HCT116 (cell line): ENCODE measurements around the gene PPFIA2. TPM values are rescaled to one million over a fixed set of nuclear protein-coding genes. Genes with fewer than 3 reads are reported as not detected.

Experiments
- ATAC-seq: fragments of 200-7000 bp; cut with Tn5 transposase; 2 replicates; pipeline ENCODE4 v1.9.1; 2020; ENCODE audit warnings: mild to moderate bottlenecking, moderate library complexity
- BruUV-seq: library from RNA; stranded (reverse); fragments of 400-500 nt; replicated peaks from 2 replicates; lab custom pipeline; 2021; lab: Mats Ljungman, UMichigan
- CTCF ChIA-PET: fragments of 300-600 bp; sonication (Branson Sonifier 250); formaldehyde crosslinking; loops from one replicate; lab custom pipeline; 2021; ENCODE audit warnings: antibody characterized with exemption; lab: Charles Lee
- POLR2A ChIA-PET: fragments of 300-600, 350-600 bp; sonication (Branson Sonifier 250); formaldehyde crosslinking; loops from one replicate; lab custom pipeline; 2021; ENCODE audit warnings: antibody characterized with exemption; lab: Charles Lee
- RAD21 ChIA-PET, 2 experiments: fragments of 300-600 bp; sonication (Branson Sonifier 250); formaldehyde crosslinking; loops; one replicate each; lab custom pipeline; 2023; ENCODE audit warnings: low total read pairs in 2 of 2; ENCODE audit not compliant: uncharacterized antibody in 2 of 2, unreplicated experiment in 2 of 2, low non-redundant PET in 1 of 2; lab: Charles Lee
- DNase-seq: peaks from one replicate; pipeline ENCODE4 v3.0.0-alpha.2; 2010; ENCODE audit warnings: low read depth, low spot score
- H2AFZ ChIP-seq: fragments of 200-600 bp; shearing (Covaris generic), sonication (generic); 2 replicates; pipeline ENCODE4 v1.6.1; 2017; ENCODE audit warnings: low read depth, mixed run types, mixed read lengths, antibody characterized with exemption, low read length; ENCODE audit not compliant: poor library complexity, severe bottlenecking
- H3K27ac ChIP-seq: 2 replicates; pipeline ENCODE4 v1.5.1; 2012; ENCODE audit warnings: low read depth, low read length
- H3K27me3 ChIP-seq: fragments of 200-600 bp; sonication (generic); 2 replicates; pipeline ENCODE4 v1.6.1; 2016; ENCODE audit warnings: mixed run types, low read length, mixed read lengths; ENCODE audit not compliant: insufficient read depth
- H3K36me3 ChIP-seq, 2 experiments: fragments of 200-500 bp in 1 of 2; fragments of 200-600 bp in 1 of 2; sonication (Bioruptor generic) in 1 of 2; sonication (generic) in 1 of 2; 2 replicates each; pipeline versions ENCODE4 v1.5.1 to v1.6.1; 2014 to 2016; ENCODE audit warnings: low read length in 2 of 2, inconsistent platforms in 1 of 2, mixed read lengths in 1 of 2, mixed run types in 1 of 2; ENCODE audit not compliant: insufficient read depth in 2 of 2, control insufficient read depth in 1 of 2
- H3K4me1 ChIP-seq, 2 experiments: fragments of 200-600 bp in 1 of 2; sonication (generic) in 1 of 2; 2 replicates each; pipeline versions ENCODE4 v1.5.1 to v1.6.1; 2012 to 2017; ENCODE audit warnings: low read length in 2 of 2, inconsistent platforms in 1 of 2, mild to moderate bottlenecking in 1 of 2, mixed read lengths in 1 of 2, mixed run types in 1 of 2, moderate library complexity in 1 of 2; ENCODE audit not compliant: insufficient read depth in 2 of 2, control insufficient read depth in 1 of 2
- H3K4me2 ChIP-seq: fragments of 200-600 bp; sonication (generic); 2 replicates; pipeline ENCODE4 v1.6.1; 2017; ENCODE audit warnings: mixed run types, low read length, mixed read lengths
- H3K4me3 ChIP-seq, 2 experiments: fragments of 200-600 bp in 1 of 2; sonication (generic) in 1 of 2; replicated peaks in 1 of 2; 2 replicates each; pipeline ENCODE4 v1.5.1; 2011 to 2016; ENCODE audit warnings: low read length in 2 of 2, control low read depth in 1 of 2, low read depth in 1 of 2, mild to moderate bottlenecking in 1 of 2, mixed read lengths in 1 of 2, mixed run types in 1 of 2
- H3K79me2 ChIP-seq: fragments of 200-600 bp; sonication (generic); 2 replicates; pipeline ENCODE4 v1.6.1; 2017; ENCODE audit warnings: mild to moderate bottlenecking, mixed run types, low read length, moderate library complexity, mixed read lengths; ENCODE audit not compliant: insufficient read depth
- H3K9ac ChIP-seq: fragments of 200-600 bp; sonication (generic); 2 replicates; pipeline ENCODE4 v1.6.1; 2016; ENCODE audit warnings: low read length, mixed read lengths
- H3K9me2 ChIP-seq: fragments of 200-600 bp; sonication (generic), shearing (Covaris generic); 2 replicates; pipeline ENCODE4 v1.6.1; 2017; ENCODE audit warnings: mixed run types, mild to moderate bottlenecking, moderate library complexity; ENCODE audit not compliant: insufficient read depth
- H3K9me3 ChIP-seq, 2 experiments: fragments of 200-500 bp in 1 of 2; fragments of 200-600 bp in 1 of 2; sonication (Bioruptor generic) in 1 of 2; sonication (generic) in 1 of 2; 2 replicates each; pipeline ENCODE4 v1.6.1; 2014 to 2017; ENCODE audit warnings: low read length in 2 of 2, mixed read lengths in 2 of 2, inconsistent platforms in 1 of 2, low read depth in 1 of 2, mild to moderate bottlenecking in 1 of 2, mixed run types in 1 of 2, moderate library complexity in 1 of 2; ENCODE audit not compliant: control insufficient read depth in 1 of 2, insufficient read depth in 1 of 2
- H4K20me1 ChIP-seq: fragments of 200-600 bp; sonication (generic), shearing (Covaris generic); 2 replicates; pipeline ENCODE4 v1.6.1; 2017; ENCODE audit warnings: mixed run types, mild to moderate bottlenecking, moderate library complexity; ENCODE audit not compliant: insufficient read depth
- CTCF ChIP-seq, 3 experiments: fragments of 200-600 bp in 1 of 3; sonication (generic) in 1 of 3; IDR thresholded peaks in 2 of 3; conservative IDR thresholded peaks in 1 of 3; 2 replicates each; pipeline ENCODE4 v1.5.1; 2012 to 2017; ENCODE audit warnings: low read depth in 2 of 3, low read length in 2 of 3, antibody characterized with exemption in 1 of 3, borderline replicate concordance in 1 of 3, control low read depth in 1 of 3, mild to moderate bottlenecking in 1 of 3, mixed read lengths in 1 of 3, mixed run types in 1 of 3, moderate library complexity in 1 of 3; ENCODE audit not compliant: insufficient read depth in 1 of 3
- ELF1 ChIP-seq: IDR thresholded peaks from 2 replicates; pipeline ENCODE4 v1.6.1; 2012; ENCODE audit warnings: low read depth, borderline replicate concordance
- EZH2 ChIP-seq: fragments of 200-600 bp; sonication (generic); IDR thresholded peaks from 2 replicates; pipeline ENCODE4 v1.6.1; 2017; ENCODE audit warnings: antibody characterized with exemption, mixed run types
- MAX ChIP-seq: IDR thresholded peaks from 2 replicates; pipeline ENCODE4 v1.6.1; 2012
- POLR2A ChIP-seq: IDR thresholded peaks from 2 replicates; pipeline ENCODE4 v1.7.0; 2011; ENCODE audit warnings: borderline replicate concordance; ENCODE audit not compliant: insufficient read depth, insufficient read length; ENCODE audit errors: extremely low read depth
- POLR2AphosphoS5 ChIP-seq: IDR thresholded peaks from 2 replicates; pipeline ENCODE4 v1.6.1; 2011; ENCODE audit warnings: mild to moderate bottlenecking, low read depth, low read length, moderate library complexity
- RAD21 ChIP-seq: IDR thresholded peaks from 2 replicates; pipeline ENCODE4 v1.6.1; 2012; ENCODE audit warnings: low read depth, mild to moderate bottlenecking
- SIN3A ChIP-seq: IDR thresholded peaks from 2 replicates; pipeline ENCODE4 v1.6.1; 2012; ENCODE audit warnings: low read depth
- SRF ChIP-seq: IDR thresholded peaks from 2 replicates; pipeline ENCODE4 v1.6.1; 2012; ENCODE audit warnings: low read depth
- TCF7L2 ChIP-seq: IDR thresholded peaks from 2 replicates; pipeline ENCODE4 v1.7.0; 2011; ENCODE audit warnings: borderline replicate concordance, inconsistent platforms; ENCODE audit not compliant: insufficient read depth, insufficient read length; ENCODE audit errors: extremely low read depth
- ZFX ChIP-seq: fragments of 450-650 bp; IDR thresholded peaks from 2 replicates; pipeline ENCODE4 v1.6.1; 2017
- ZNF274 ChIP-seq: fragments of 200-500 bp; sonication (Bioruptor generic); IDR thresholded peaks from 2 replicates; pipeline ENCODE4 v1.6.1; 2014; ENCODE audit warnings: mild to moderate bottlenecking, low read depth, low read length, inconsistent platforms
- intact Hi-C: fragments of 100-400 bp; cut with micrococcal nuclease; formaldehyde crosslinking; loops from 2 replicates; pipeline ENCODE4 v1.10.0; 2022
- total RNA-seq: library from RNA; stranded (reverse); gene quantifications from one replicate; pipeline ENCODE4 v1.2.1, GENCODE V29; 2021; ENCODE audit not compliant: unreplicated experiment

The PPFIA2 gene
- total RNA-seq, 1 experiment from 2014 or later: not detected

GRCh38 chr12:81401241-81401640 is 357.9 kb downstream of the PPFIA2 start:
- intact Hi-C loops: no loop called here
- Histone ChIP-seq H3K79me2 (no peaks in the 10 kb centered on the region), H3K4me3 (no peak overlapping the region), H2AFZ (no peak overlapping the region), H3K9me3 (no peaks in the 10 kb centered on the region), H3K9me2 (no peaks in the 10 kb centered on the region), H4K20me1 (no peaks in the 10 kb centered on the region), H3K27ac (no peak overlapping the region), H3K4me2 (no peak overlapping the region), H3K36me3 (no peaks in the 10 kb centered on the region), H3K4me1 (no peaks in the 10 kb centered on the region), H3K27me3 (no peaks in the 10 kb centered on the region), H3K9ac (no peak overlapping the region)
- POLR2A ChIA-PET: no interaction called here
- no peak for TF ChIP-seq SIN3A
- no peak for TF ChIP-seq EZH2
- no peak for TF ChIP-seq POLR2AphosphoS5
- no peak for TF ChIP-seq POLR2A
- no peak for TF ChIP-seq ZFX
- no peak for TF ChIP-seq RAD21
- ATAC-seq (no peak), DNase-seq (no peak)
- CTCF ChIA-PET: no interaction called here
- RAD21 ChIA-PET: no interaction called here
- BruUV-seq: no TSS peak

GRCh38 chr12:81400024-81400423 is 359.1 kb downstream of the PPFIA2 start:
- H3K9me2 ChIP-seq: no peaks in the 10 kb centered on the region
- H3K4me3 ChIP-seq: no peak overlapping the region
- ATAC-seq (no peak), DNase-seq (no peak)
- H3K79me2 ChIP-seq: no peaks in the 10 kb centered on the region
- no peaks in the 10 kb centered on the region for H3K27me3 ChIP-seq
- H3K27ac ChIP-seq: no peak overlapping the region
- ChIA-PET POLR2A (no interaction called here), CTCF (no interaction called here), RAD21 (no interaction called here)
- TF ChIP-seq ELF1 (no peak), ZNF274 (no peak), MAX (no peak), SRF (no peak), CTCF (IDR thresholded peaks at IDR 0.05 in 2 of 3, conservative IDR thresholded peaks at IDR 0.05 in 1 of 3; ENCODE audit: borderline replicate concordance in 1 of 3, insufficient read depth in 1 of 3, low read depth in 2 of 3, low read length in 2 of 3) (no peak), TCF7L2 (no peak), ZFX (no peak)
- H3K9ac ChIP-seq: no peak overlapping the region
- H3K4me1 ChIP-seq: no peaks in the 10 kb centered on the region
- no peaks in the 10 kb centered on the region for H4K20me1 ChIP-seq
- H2AFZ ChIP-seq: no peak overlapping the region
- no peak overlapping the region for H3K4me2 ChIP-seq
- no TSS peak for BruUV-seq
- intact Hi-C loops: no loop called here
- H3K9me3 ChIP-seq: no peaks in the 10 kb centered on the region
- no peaks in the 10 kb centered on the region for H3K36me3 ChIP-seq
